IMR-90 (cell line): Measurements from ENCODE around the gene FDCSP. TPM values are rescaled to one million over a fixed set of nuclear protein-coding genes. Genes with fewer than 3 reads are reported as not detected.

ENCODE experiments used
- ATAC-seq: fragments of 200-7000 bp; cut with Tn5 transposase; 2 replicates; pipeline ENCODE4 v1.9.1; 2020; ENCODE audit warnings: low read depth, mild to moderate bottlenecking, moderate library complexity
- BruUV-seq: library from RNA; stranded (reverse); fragments of 400-500 nt; replicated peaks from 2 replicates; lab custom pipeline; 2021; lab: Mats Ljungman, UMichigan
- CTCF ChIA-PET: fragments of 300-600 bp; formaldehyde crosslinking; extraction: SDS; loops from one replicate; lab custom pipeline; 2021; ENCODE audit warnings: antibody characterized with exemption; lab: Yijun Ruan, JAX
- POLR2A ChIA-PET: fragments of 300-600 bp; sonication (Branson Sonifier 250); formaldehyde crosslinking; loops from one replicate; lab custom pipeline; 2022; ENCODE audit warnings: antibody characterized with exemption; ENCODE audit not compliant: unreplicated experiment; lab: Charles Lee
- DNase-seq: peaks from one replicate; pipeline ENCODE4 v3.0.0; 2013
- H2AFZ ChIP-seq: replicated peaks from 2 replicates; pipeline ENCODE3; 2013; ENCODE audit warnings: low read length, mild to moderate bottlenecking; ENCODE audit not compliant: poor library complexity
- H2AK5ac ChIP-seq: 2 replicates; pipeline ENCODE4 v1.6.1; 2013; ENCODE audit warnings: low read depth, low read length, inconsistent platforms
- H2AK9ac ChIP-seq: replicated peaks from 2 replicates; pipeline ENCODE3; 2013; ENCODE audit warnings: mild to moderate bottlenecking, low read depth, low read length, moderate library complexity; ENCODE audit not compliant: poor library complexity
- H2BK120ac ChIP-seq: 2 replicates; pipeline ENCODE4 v1.6.1; 2013; ENCODE audit warnings: low read depth, low read length, inconsistent platforms
- H2BK15ac ChIP-seq: 3 replicates; pipeline ENCODE4 v1.6.1; 2013; ENCODE audit warnings: low read depth, low read length, inconsistent platforms
- H2BK20ac ChIP-seq: 2 replicates; pipeline ENCODE4 v1.6.1; 2013; ENCODE audit warnings: low read depth, mild to moderate bottlenecking, inconsistent platforms, low read length, moderate library complexity
- H2BK5ac ChIP-seq: 2 replicates; pipeline ENCODE4 v1.6.1; 2013; ENCODE audit warnings: mild to moderate bottlenecking, low read depth, low read length, inconsistent platforms; ENCODE audit not compliant: poor library complexity, severe bottlenecking
- H3K14ac ChIP-seq: replicated peaks from 2 replicates; pipeline ENCODE4 v1.6.1; 2013; ENCODE audit warnings: low read depth, low read length, inconsistent platforms
- H3K18ac ChIP-seq: 2 replicates; pipeline ENCODE4 v1.6.1; 2013; ENCODE audit warnings: low read depth, low read length, control low read depth
- H3K23ac ChIP-seq: 2 replicates; pipeline ENCODE4 v1.6.1; 2013; ENCODE audit warnings: low read depth, low read length, inconsistent platforms
- H3K27ac ChIP-seq: 2 replicates; pipeline ENCODE4 v1.5.1; 2013; ENCODE audit warnings: mild to moderate bottlenecking, control low read depth, low read length; ENCODE audit not compliant: insufficient read depth
- H3K27me3 ChIP-seq: 2 replicates; pipeline ENCODE4 v1.6.1; 2013; ENCODE audit warnings: low read length; ENCODE audit not compliant: control insufficient read depth, insufficient read depth
- H3K36me3 ChIP-seq: 2 replicates; pipeline ENCODE4 v1.6.1; 2013; ENCODE audit warnings: low read length, mixed read lengths; ENCODE audit not compliant: control insufficient read depth, insufficient read depth
- H3K4ac ChIP-seq: 2 replicates; pipeline ENCODE4 v1.6.1; 2013; ENCODE audit warnings: low read depth, low read length, inconsistent platforms
- H3K4me1 ChIP-seq: 2 replicates; pipeline ENCODE4 v1.6.1; 2013; ENCODE audit warnings: low read length, mixed read lengths; ENCODE audit not compliant: control insufficient read depth, insufficient read depth
- H3K4me2 ChIP-seq: 2 replicates; pipeline ENCODE4 v1.6.1; 2013; ENCODE audit warnings: low read depth, mild to moderate bottlenecking, control low read depth, low read length, moderate library complexity
- H3K4me3 ChIP-seq: 2 replicates; pipeline ENCODE4 v1.5.1; 2013; ENCODE audit warnings: low read depth, mild to moderate bottlenecking, control low read depth, low read length, moderate library complexity; ENCODE audit not compliant: insufficient read depth
- H3K56ac ChIP-seq: 2 replicates; pipeline ENCODE4 v1.6.1; 2013; ENCODE audit warnings: low read length, inconsistent platforms; ENCODE audit not compliant: insufficient read depth; ENCODE audit errors: extremely low read depth
- H3K79me1 ChIP-seq, 2 experiments: 2 replicates each; pipeline ENCODE4 v1.6.1; 2013; ENCODE audit warnings: low read length in 2 of 2, inconsistent platforms in 1 of 2, low read depth in 1 of 2
- H3K9ac ChIP-seq: 2 replicates; pipeline ENCODE4 v1.6.1; 2013; ENCODE audit warnings: low read depth, low read length, control low read depth
- H3K9me1 ChIP-seq: 2 replicates; pipeline ENCODE4 v1.6.1; 2013; ENCODE audit warnings: low read length, inconsistent platforms; ENCODE audit not compliant: insufficient read depth
- H3K9me3 ChIP-seq: 2 replicates; pipeline ENCODE4 v1.6.1; 2013; ENCODE audit warnings: low read length; ENCODE audit not compliant: control insufficient read depth, insufficient read depth
- H4K20me1 ChIP-seq: 2 replicates; pipeline ENCODE4 v1.6.1; 2013; ENCODE audit warnings: low read length, inconsistent platforms; ENCODE audit not compliant: insufficient read depth
- H4K5ac ChIP-seq: 2 replicates; pipeline ENCODE4 v1.6.1; 2013; ENCODE audit warnings: mild to moderate bottlenecking, low read depth, low read length, control low read depth
- H4K8ac ChIP-seq, 2 experiments: 2 replicates each; pipeline ENCODE4 v1.6.1; 2013; ENCODE audit warnings: low read depth in 2 of 2, low read length in 2 of 2, control low read depth in 1 of 2, inconsistent platforms in 1 of 2
- H4K91ac ChIP-seq: 2 replicates; pipeline ENCODE4 v1.6.1; 2013; ENCODE audit warnings: low read depth, low read length, inconsistent platforms; ENCODE audit not compliant: insufficient read depth
- BHLHE40 ChIP-seq: fragments of 150-350 bp; IDR thresholded peaks from 2 replicates; pipeline ENCODE4 v1.6.1; 2016; ENCODE audit warnings: mild to moderate bottlenecking, low read depth, low read length
- CEBPB ChIP-seq: IDR thresholded peaks from 2 replicates; pipeline ENCODE4 v1.6.1; 2012; ENCODE audit warnings: low read depth, low read length, improper control_type of control experiment
- CHD1 ChIP-seq: IDR thresholded peaks from 2 replicates; pipeline ENCODE4 v1.6.1; 2012; ENCODE audit warnings: low read depth, low read length, improper control_type of control experiment
- CTCF ChIP-seq: conservative IDR thresholded peaks from 2 replicates; pipeline ENCODE4 v1.5.1; 2012; ENCODE audit warnings: mild to moderate bottlenecking, low read depth, low read length, improper control_type of control experiment
- ELK1 ChIP-seq: fragments of 150-350 bp; IDR thresholded peaks from 2 replicates; pipeline ENCODE4 v1.6.1; 2016; ENCODE audit warnings: low read depth, mild to moderate bottlenecking, low read length, moderate library complexity, borderline replicate concordance
- FOS ChIP-seq: fragments of 150-350 bp; IDR thresholded peaks from 2 replicates; pipeline ENCODE4 v1.6.1; 2016; ENCODE audit warnings: low read depth, low read length
- MAFK ChIP-seq: IDR thresholded peaks from 2 replicates; pipeline ENCODE4 v1.6.1; 2012; ENCODE audit warnings: low read depth, low read length, improper control_type of control experiment
- MAZ ChIP-seq: IDR thresholded peaks from 2 replicates; pipeline ENCODE4 v1.6.1; 2012; ENCODE audit warnings: low read depth, mild to moderate bottlenecking, low read length, improper control_type of control experiment, moderate library complexity, borderline replicate concordance
- MXI1 ChIP-seq: IDR thresholded peaks from 2 replicates; pipeline ENCODE4 v1.6.1; 2012; ENCODE audit warnings: low read depth, mild to moderate bottlenecking, low read length, moderate library complexity, borderline replicate concordance
- NFE2L2 ChIP-seq: fragments of 150-350 bp; IDR thresholded peaks from 2 replicates; pipeline ENCODE4 v1.6.1; 2016; ENCODE audit warnings: low read depth, mild to moderate bottlenecking, low read length
- POLR2A ChIP-seq: IDR thresholded peaks from 2 replicates; pipeline ENCODE4 v1.6.1; 2012; ENCODE audit warnings: mild to moderate bottlenecking, low read depth, low read length
- RAD21 ChIP-seq: IDR thresholded peaks from 2 replicates; pipeline ENCODE4 v1.6.1; 2012; ENCODE audit warnings: low read length, improper control_type of control experiment
- RCOR1 ChIP-seq: IDR thresholded peaks from 2 replicates; pipeline ENCODE4 v1.6.1; 2012; ENCODE audit warnings: mild to moderate bottlenecking, low read length, improper control_type of control experiment; ENCODE audit not compliant: insufficient replicate concordance
- RFX5 ChIP-seq: IDR thresholded peaks from 2 replicates; pipeline ENCODE4 v1.8.0; 2012; ENCODE audit warnings: low read depth, mild to moderate bottlenecking, low read length, moderate library complexity
- SMC3 ChIP-seq: fragments of 150-350 bp; IDR thresholded peaks from 2 replicates; pipeline ENCODE4 v1.6.1; 2016; ENCODE audit warnings: low read depth, mild to moderate bottlenecking, antibody characterized with exemption, low read length, moderate library complexity
- USF2 ChIP-seq: fragments of 150-350 bp; IDR thresholded peaks from 2 replicates; pipeline ENCODE4 v1.6.1; 2017; ENCODE audit warnings: mild to moderate bottlenecking, antibody characterized with exemption, low read length, low read depth
- WGBS, 2 experiments: methylation state at CpG; one replicate each; pipeline versions ENCODE4 v1.1.5 to v1.1.7; 2013; ENCODE audit warnings: missing lambda C conversion rate in 2 of 2; ENCODE audit not compliant: insufficient read length in 1 of 2; ENCODE audit errors: extremely low coverage in 2 of 2; 5-methylcytosine and 5-hydroxymethylcytosine counted together
- dilution Hi-C: fragments of 300-500 bp; cut with HindIII; formaldehyde crosslinking; loops from one replicate; pipeline ENCODE4 v1.14.3; 2018; ENCODE audit warnings: low sequenced_read_pairs; ENCODE audit not compliant: unreplicated experiment
- in situ Hi-C: fragments of 300-500 bp; cut with MboI; formaldehyde crosslinking; loops from 3 replicates; pipeline ENCODE4 v1.14.3; 2019; ENCODE audit warnings: low sequenced_read_pairs, inconsistent platforms, mixed read lengths
- intact Hi-C: fragments of 100-400 bp; cut with micrococcal nuclease; formaldehyde crosslinking; loops from 2 replicates; pipeline ENCODE4 v1.10.0; 2022
- polyA plus RNA-seq, 3 experiments: library from polyadenylated mRNA; depleted of rRNA; stranded (reverse); fragments of >200 nt; gene quantifications; 2 replicates each; pipeline ENCODE4 v1.2.3, GENCODE V29; 2012; ENCODE audit warnings: low replicate concordance in 1 of 3
- total RNA-seq: library from RNA; depleted of rRNA; stranded (reverse); fragments of >200 nt; gene quantifications from 2 replicates; pipeline ENCODE4 v1.2.3, GENCODE V29; 2012

Gene FDCSP
- total and polyA plus RNA-seq, 2 of the 4 experiments (the other 2 are of a cell fraction): not detected

- Histone ChIP-seq H4K20me1 (no peaks in the 10 kb centered on the region), H3K27ac (no peak overlapping the region), H3K4me3 (no peak overlapping the region), H3K4me1 (no peaks in the 10 kb centered on the region), H3K27me3 (no peaks in the 10 kb centered on the region), H4K91ac (no peak overlapping the region), H2BK20ac (no peak overlapping the region), H2BK120ac (no peak overlapping the region), H4K8ac (no peak overlapping the region), H2BK5ac (no peak overlapping the region), H2AK9ac (no peak overlapping the region), H4K5ac (no peak overlapping the region), H3K23ac (no peak overlapping the region), H3K18ac (no peak overlapping the region), H3K4me2 (no peak overlapping the region), H3K9me1 (no peaks in the 10 kb centered on the region), H2AK5ac (no peak overlapping the region), H3K56ac (no peak overlapping the region), H3K14ac (no peak overlapping the region), H3K9ac (no peak overlapping the region), H3K36me3 (no peaks in the 10 kb centered on the region), H2BK15ac (no peak overlapping the region), H3K79me1 (no peaks in the 10 kb centered on the region), H3K4ac (no peak overlapping the region), H3K9me3 (no peaks in the 10 kb centered on the region), H2AFZ (no peak overlapping the region)
- ChIA-PET POLR2A (no interaction called here), CTCF (interaction anchor here (0.8 kb wide), 1 partner anchor 38 kb away, joined by 6 read pairs; no protein-coding TSS in a partner anchor)
- dilution Hi-C loops (no loop called here), intact Hi-C loops (no loop called here), in situ Hi-C loops (no loop called here)
- ATAC-seq (peak; percentile 32; the same call in 1 of the 2 replicates), DNase-seq (peak; percentile 35)
- no CpG with 5 or more reads among the region's 5 CpGs for WGBS, 2 experiments
- no TSS peak for BruUV-seq
- TF ChIP-seq CTCF (no peak), FOS (no peak), BHLHE40 (no peak), RCOR1 (no peak), MAFK (no peak), USF2 (no peak), CHD1 (no peak), POLR2A (no peak), CEBPB (no peak), RAD21 (no peak), MXI1 (no peak), MAZ (no peak), ELK1 (no peak), NFE2L2 (no peak), SMC3 (no peak), RFX5 (no peak)
These were observed 14.1 kb downstream of the FDCSP start for GRCh38 chr4:70239884-70240591.
